A549 (cell line): ENCODE results near the gene GLIPR2.

ENCODE experiments used
- BHLHE40 ChIP-seq: IDR thresholded peaks from 2 replicates; pipeline ENCODE4 v1.6.1; 2012; ENCODE audit warnings: low read depth, low read length, inconsistent platforms
- CHD4 ChIP-seq: fragments of 200-600 bp; sonication (generic); IDR thresholded peaks from 2 replicates; pipeline ENCODE4 v1.6.1; 2016; ENCODE audit warnings: antibody characterized with exemption, mild to moderate bottlenecking, borderline replicate concordance
- CTCF ChIP-seq: fragments of >200 bp; sonication (Bioruptor Twin); formaldehyde crosslinking; IDR thresholded peaks from 3 replicates; pipeline ENCODE4 v1.5.1; 2016
- JUN ChIP-seq, 2 experiments: fragments of >200 bp; sonication (Bioruptor Twin); formaldehyde crosslinking; IDR thresholded peaks; 2 replicates in 1 of 2; 3 replicates in 1 of 2; pipeline ENCODE4 v1.6.1; 2016 to 2017
- MAX ChIP-seq: IDR thresholded peaks from 2 replicates; pipeline ENCODE4 v1.6.1; 2012
- NFE2L2 ChIP-seq: fragments of 150-350 bp; conservative IDR thresholded peaks from 2 replicates; pipeline ENCODE4 v1.6.1; 2014; ENCODE audit warnings: low read length
- POLR2A ChIP-seq: IDR thresholded peaks from 2 replicates; pipeline ENCODE4 v1.6.1; 2012; ENCODE audit warnings: mild to moderate bottlenecking, low read length
- RAD21 ChIP-seq, 2 experiments: fragments of >200 bp in 1 of 2; sonication (Bioruptor Twin) in 1 of 2; formaldehyde crosslinking in 1 of 2; IDR thresholded peaks in 1 of 2; conservative IDR thresholded peaks in 1 of 2; 2 replicates in 1 of 2; 3 replicates in 1 of 2; pipeline ENCODE4 v1.6.1; 2012 to 2018; ENCODE audit warnings: inconsistent platforms in 1 of 2
- RFX5 ChIP-seq: fragments of 450-650 bp; IDR thresholded peaks from 2 replicates; pipeline ENCODE4 v1.7.1; 2014; ENCODE audit warnings: antibody characterized with exemption, mild to moderate bottlenecking, moderate library complexity

GRCh38 chr9:36144309-36145232 is 8.0 kb downstream of the GLIPR2 start:
- TF ChIP-seq CTCF (no peak), JUN (IDR thresholded peaks at IDR 0.05) (no peak), NFE2L2 (no peak), POLR2A (no peak), MAX (no peak), RAD21 (conservative IDR thresholded peaks at IDR 0.05 in 1 of 2, IDR thresholded peaks at IDR 0.05 in 1 of 2) (no peak), RFX5 (no peak), BHLHE40 (no peak), CHD4 (no peak)
